Endodermal cell (in vitro differentiated cells): ENCODE data around the gene SYT3. TPM values are rescaled to one million over a fixed set of nuclear protein-coding genes. Genes with fewer than 3 reads are reported as not detected.

Experiments
- DNase-seq: peaks from one replicate; pipeline ENCODE4 v3.0.0-alpha.2; 2017
- H3K27ac ChIP-seq: 2 replicates; pipeline ENCODE4 v1.5.1; 2013; ENCODE audit warnings: mild to moderate bottlenecking, low read depth, low read length, moderate library complexity
- H3K27me3 ChIP-seq: 2 replicates; pipeline ENCODE4 v1.6.1; 2013; ENCODE audit warnings: mild to moderate bottlenecking, low read length, moderate library complexity; ENCODE audit not compliant: insufficient read depth, control insufficient read depth, poor library complexity, severe bottlenecking
- H3K36me3 ChIP-seq: 2 replicates; pipeline ENCODE4 v1.7.0; 2013; ENCODE audit warnings: mild to moderate bottlenecking, low read length, moderate library complexity; ENCODE audit not compliant: control insufficient read depth, insufficient read depth
- H3K4me1 ChIP-seq: one replicate; pipeline ENCODE4 v1.7.0; 2013; ENCODE audit warnings: low read length; ENCODE audit not compliant: control insufficient read depth, insufficient read depth
- H3K4me3 ChIP-seq: 2 replicates; pipeline ENCODE4 v1.5.1; 2013; ENCODE audit warnings: mild to moderate bottlenecking, low read length, moderate library complexity
- H3K9ac ChIP-seq: 2 replicates; pipeline ENCODE4 v1.6.1; 2013; ENCODE audit warnings: mild to moderate bottlenecking, low read length, moderate library complexity; ENCODE audit not compliant: poor library complexity, severe bottlenecking; ENCODE audit errors: extremely low read depth
- H3K9me3 ChIP-seq: 2 replicates; pipeline ENCODE4 v1.6.1; 2013; ENCODE audit warnings: mild to moderate bottlenecking, low read length, moderate library complexity; ENCODE audit not compliant: control insufficient read depth
- H3K27ac Mint-ChIP-seq: 2 replicates; pipeline ENCODE4 v1.8.0; 2020; ENCODE audit warnings: mixed read lengths
- H3K27me3 Mint-ChIP-seq: 2 replicates; pipeline ENCODE4 v1.8.0; 2021; ENCODE audit warnings: mild to moderate bottlenecking, mixed read lengths; ENCODE audit not compliant: insufficient read depth
- H3K36me3 Mint-ChIP-seq: 2 replicates; pipeline ENCODE4 v1.8.0; 2020; ENCODE audit warnings: low read depth, mixed read lengths
- H3K4me1 Mint-ChIP-seq: 2 replicates; pipeline ENCODE4 v1.8.0; 2020; ENCODE audit warnings: mixed read lengths
- H3K4me3 Mint-ChIP-seq: 2 replicates; pipeline ENCODE4 v1.8.0; 2020; ENCODE audit warnings: mild to moderate bottlenecking, moderate library complexity, mixed read lengths
- H3K9me3 Mint-ChIP-seq: 2 replicates; pipeline ENCODE4 v1.8.0; 2020; ENCODE audit warnings: mild to moderate bottlenecking, mixed read lengths
- CTCF ChIP-seq: fragments of 200-600 bp; sonication (generic); conservative IDR thresholded peaks from 2 replicates; pipeline ENCODE4 v1.5.0; 2021; ENCODE audit warnings: antibody characterized with exemption, mild to moderate bottlenecking
- WGBS, 2 experiments: methylation state at CpG; one replicate each; pipeline versions ENCODE4 v1.1.5 to v1.1.7; 2013; ENCODE audit warnings: missing lambda C conversion rate in 2 of 2, mixed read lengths in 1 of 2; ENCODE audit not compliant: insufficient coverage in 1 of 2, insufficient read length in 1 of 2; 5-methylcytosine and 5-hydroxymethylcytosine counted together
- total RNA-seq, 2 donors: library from RNA; stranded (reverse); fragmentation: NEBNext Ultra II Directional in 1 of 2; extraction: Animal tissue kit (Norgen Biotek cat#: 25700) in 1 of 2; gene quantifications; 2 replicates in 1 of 2; 3 replicates in 1 of 2; pipeline ENCODE4 v1.2.1, GENCODE V29; 2021

SYT3 gene
- total RNA-seq, 2 donors from 2014 or later: 1.7 to 1.9 TPM

GRCh38 chr19:50638600-50638999, 1.1 kb downstream of the SYT3 start:
- Histone ChIP-seq H3K9me3 (peaks cover 30% of the 10 kb centered on the region), H3K4me3 (no peak overlapping the region), H3K4me1 (no peaks in the 10 kb centered on the region), H3K27me3 (peaks cover 27% of the 10 kb centered on the region), H3K9ac (no peak overlapping the region), H3K27ac (no peak overlapping the region), H3K36me3 (no peaks in the 10 kb centered on the region)
- Mint-ChIP-seq H3K4me3 (peak overlapping the region; percentile 67), H3K9me3 (peaks cover 24% of the 10 kb centered on the region), H3K4me1 (peaks cover 5% of the 10 kb centered on the region), H3K36me3 (no peaks in the 10 kb centered on the region), H3K27ac (no peak overlapping the region), H3K27me3 (peaks cover 41% of the 10 kb centered on the region)
- TF ChIP-seq CTCF: no peak
- WGBS, 2 experiments: 73% methylated on average over 9 to 10 of the region's 10 CpGs
- DNase-seq: no peak

GRCh38 chr19:50636317-50637085, 3.2 kb downstream of the SYT3 start:
- Mint-ChIP-seq H3K27me3 (peaks cover 49% of the 10 kb centered on the region), H3K4me1 (peaks cover 5% of the 10 kb centered on the region), H3K36me3 (no peaks in the 10 kb centered on the region), H3K9me3 (peaks cover 30% of the 10 kb centered on the region), H3K4me3 (no peak overlapping the region), H3K27ac (no peak overlapping the region)
- DNase-seq: no peak
- no peak for TF ChIP-seq CTCF
- WGBS, 2 experiments: 81 to 83% methylated on average over 3 to 5 of the region's 5 CpGs
- Histone ChIP-seq H3K36me3 (no peaks in the 10 kb centered on the region), H3K27ac (no peak overlapping the region), H3K9ac (no peak overlapping the region), H3K4me1 (no peaks in the 10 kb centered on the region), H3K9me3 (peaks cover 26% of the 10 kb centered on the region), H3K4me3 (no peak overlapping the region), H3K27me3 (peaks cover 22% of the 10 kb centered on the region)

GRCh38 chr19:50633973-50634372, 5.7 kb downstream of the SYT3 start:
- H3K27me3 Mint-ChIP-seq: peaks cover 45% of the 10 kb centered on the region

More at GRCh38 chr19:50633973-50634372, 5.7 kb downstream of the SYT3 start:
- Mint-ChIP-seq H3K4me1 (peaks cover 5% of the 10 kb centered on the region), H3K27ac (no peak overlapping the region), H3K4me3 (no peak overlapping the region), H3K9me3 (peaks cover 30% of the 10 kb centered on the region), H3K36me3 (no peaks in the 10 kb centered on the region)
- TF ChIP-seq CTCF: no peak
- H3K9ac ChIP-seq: no peak overlapping the region
- peaks cover 22% of the 10 kb centered on the region for H3K27me3 ChIP-seq
- no peak overlapping the region for H3K4me3 ChIP-seq
- no peaks in the 10 kb centered on the region for H3K36me3 ChIP-seq
- H3K9me3 ChIP-seq: peaks cover 26% of the 10 kb centered on the region
- DNase-seq: no peak
- 90% methylated on average over 2 of the region's 2 CpGs; no CpG with 5 or more reads in 1 of the 2 experiments for WGBS, 2 experiments
- no peaks in the 10 kb centered on the region for H3K4me1 ChIP-seq
- no peak overlapping the region for H3K27ac ChIP-seq
